Left lung (tissue), 10 donors: ENCODE measurements around the gene HORMAD2. TPM values are rescaled to one million over a fixed set of nuclear protein-coding genes. Genes with fewer than 3 reads are reported as not detected.
"Not testable (repeated sequence)": the region's sequence is repeated elsewhere in the genome, so short reads cannot be mapped to it uniquely, and the experiment has no call there.

Experiments
- ATAC-seq: fragments of 200-7000 bp; cut with Tn5 transposase; one replicate; pipeline ENCODE4 v1.9.1; 2020; ENCODE audit warnings: moderate library complexity
- DNase-seq, 4 donors: peaks; one replicate each; pipeline ENCODE4 v3.0.0-alpha.2; 2013 to 2020
- H3K27ac ChIP-seq, 2 donors: fragments of 200-600 bp; sonication (generic) in 1 of 2; one replicate each; pipeline versions ENCODE4 v1.5.0 to v1.8.0; 2020 to 2021
- H3K27me3 ChIP-seq, 2 donors: fragments of 200-600 bp; sonication (generic) in 1 of 2; one replicate each; pipeline versions ENCODE4 v1.5.0 to v1.8.0; 2020 to 2021
- H3K36me3 ChIP-seq, 2 donors: fragments of 200-600 bp; sonication (generic) in 1 of 2; one replicate each; pipeline versions ENCODE4 v1.5.0 to v1.8.0; 2020 to 2021
- H3K4me1 ChIP-seq, 2 donors: fragments of 200-600 bp; one replicate each; pipeline ENCODE4 v1.8.0; 2021
- H3K4me3 ChIP-seq, 2 donors: fragments of 200-600 bp; sonication (generic) in 1 of 2; one replicate each; pipeline versions ENCODE4 v1.5.0 to v1.8.0; 2020 to 2021; ENCODE audit warnings: mild to moderate bottlenecking in 1 of 2
- H3K9me3 ChIP-seq, 2 donors: fragments of 200-600 bp; sonication (generic) in 1 of 2; one replicate each; pipeline versions ENCODE4 v1.5.0 to v1.8.0; 2020 to 2021
- CTCF ChIP-seq, 2 donors: fragments of 200-600 bp; sonication (generic) in 1 of 2; IDR thresholded peaks; one replicate each; pipeline versions ENCODE4 v1.5.0 to v1.8.0; 2021; ENCODE audit warnings: antibody characterized with exemption in 2 of 2
- intact Hi-C, 2 donors: fragments of 100-400 bp; cut with DNase I; formaldehyde crosslinking; loops; one replicate each; pipeline versions ENCODE4 v1.11.2 to v1.14.2; 2022
- polyA plus RNA-seq, 6 donors: library from polyadenylated mRNA; unstranded; fragments of 120-200 nt; gene quantifications; one replicate each; pipeline ENCODE4 v1.2.1, GENCODE V29; 2013; ENCODE audit not compliant: insufficient read length in 6 of 6
- total RNA-seq, 2 donors: library from RNA; stranded (reverse); fragmentation: NEBNext Ultra II Directional; extraction: Animal tissue kit (Norgen Biotek cat#: 25700); gene quantifications; one replicate each; pipeline ENCODE4 v1.2.1, GENCODE V29; 2021
- donor health status: DM: no; HTN: yes; CAD: no.
- donor health status: DM: no; HTN: no; CAD: no.

HORMAD2 gene
- total and polyA plus RNA-seq, 8 donors: 0.13 to 0.74 (median 0.20) TPM; not detected in 2

DNA sequence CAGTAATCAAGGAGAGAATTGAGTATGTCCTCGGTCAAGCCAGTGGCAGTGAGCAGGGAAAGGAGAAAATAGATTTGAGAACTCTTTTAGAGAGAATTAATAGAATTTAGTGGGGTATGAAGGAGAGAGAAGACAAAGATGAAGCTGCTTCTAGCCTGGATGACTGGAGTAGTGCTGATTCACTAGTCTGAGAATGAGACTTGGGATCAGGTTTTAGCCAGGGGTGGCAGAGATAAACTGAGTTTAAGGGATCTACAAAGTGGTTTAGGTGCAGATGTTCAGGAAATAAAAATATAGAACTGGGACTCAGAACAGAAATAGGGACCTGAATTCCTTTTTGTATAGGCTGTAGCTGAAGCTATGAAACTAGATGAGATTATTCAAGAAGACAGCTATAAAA lies 17.6 kb downstream of the HORMAD2 start:
- H3K4me3 ChIP-seq: no peak overlapping the region
- H3K36me3 ChIP-seq: no peaks in the 10 kb centered on the region
- ATAC-seq: no peak
- no peak for DNase-seq
- no peaks in the 10 kb centered on the region for H3K27me3 ChIP-seq
- H3K4me1 ChIP-seq: no peaks in the 10 kb centered on the region
- intact Hi-C loops: no loop called here
- TF ChIP-seq CTCF (IDR thresholded peaks at IDR 0.05): no peak
- no peak overlapping the region for H3K27ac ChIP-seq
- no peaks in the 10 kb centered on the region for H3K9me3 ChIP-seq

GRCh38 chr22:30100770-30101169 lies 20.5 kb downstream of the HORMAD2 start:
- H3K27me3 ChIP-seq, H3K4me3 ChIP-seq, H3K9me3 ChIP-seq, ATAC-seq, intact Hi-C loops, H3K27ac ChIP-seq, DNase-seq, H3K36me3 ChIP-seq, H3K4me1 ChIP-seq: not testable (repeated sequence)

DNA sequence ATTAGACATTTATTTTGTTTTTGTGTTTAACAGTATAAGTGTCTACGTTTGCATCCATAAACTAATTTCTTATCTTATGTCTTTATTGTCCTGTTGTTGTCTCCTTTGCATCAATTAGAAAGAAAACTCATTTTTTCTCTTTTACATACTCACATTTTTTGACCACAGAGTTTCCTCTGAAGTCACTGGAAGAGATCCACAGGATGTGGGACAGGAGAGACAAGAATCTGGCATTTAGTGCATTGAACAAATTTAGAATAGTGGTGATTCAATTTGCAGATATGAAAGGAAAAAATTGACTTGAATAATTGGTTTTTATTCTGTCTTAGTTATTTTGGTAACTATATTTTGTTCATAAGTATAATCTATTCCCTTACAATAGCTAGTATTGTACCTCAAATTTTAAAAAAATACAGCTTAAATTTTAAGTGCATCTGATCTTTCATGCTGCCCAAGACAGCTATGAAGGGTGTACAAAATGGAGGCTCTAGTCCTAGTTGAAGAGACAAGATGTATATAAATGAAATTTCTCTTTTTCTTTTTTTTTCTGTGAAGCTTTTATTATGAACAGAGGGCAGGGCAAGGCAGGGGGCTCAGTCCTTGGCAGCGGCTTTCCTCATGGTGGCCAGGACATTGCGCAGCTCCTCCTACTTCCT lies 24.4 kb downstream of the HORMAD2 start:
- intact Hi-C loops: no loop called here
- H3K4me3 ChIP-seq: no peak overlapping the region
- no peaks in the 10 kb centered on the region for H3K36me3 ChIP-seq
- TF ChIP-seq CTCF (IDR thresholded peaks at IDR 0.05): no peak
- H3K9me3 ChIP-seq: no peaks in the 10 kb centered on the region
- H3K27me3 ChIP-seq: no peaks in the 10 kb centered on the region
- no peaks in the 10 kb centered on the region for H3K4me1 ChIP-seq
- no peak for ATAC-seq
- DNase-seq: no peak
- no peak overlapping the region for H3K27ac ChIP-seq

GRCh38 chr22:30105483-30105882 lies 25.2 kb downstream of the HORMAD2 start:
- H3K27me3 ChIP-seq: no peaks in the 10 kb centered on the region
- intact Hi-C loops: no loop called here
- no peaks in the 10 kb centered on the region for H3K36me3 ChIP-seq
- DNase-seq (no peak), ATAC-seq (no peak)
- H3K9me3 ChIP-seq: no peaks in the 10 kb centered on the region
- no peak overlapping the region for H3K27ac ChIP-seq
- TF ChIP-seq CTCF (IDR thresholded peaks at IDR 0.05): no peak
- no peaks in the 10 kb centered on the region for H3K4me1 ChIP-seq
- no peak overlapping the region for H3K4me3 ChIP-seq

- no peaks in the 10 kb centered on the region for H3K27me3 ChIP-seq
- no peak overlapping the region for H3K27ac ChIP-seq
- H3K9me3 ChIP-seq: no peaks in the 10 kb centered on the region
- no peak for DNase-seq
- intact Hi-C loops: no loop called here
- no peaks in the 10 kb centered on the region for H3K4me1 ChIP-seq
- ATAC-seq: no peak
- no peaks in the 10 kb centered on the region for H3K36me3 ChIP-seq
- TF ChIP-seq CTCF (IDR thresholded peaks at IDR 0.05): no peak
- H3K4me3 ChIP-seq: no peak overlapping the region
These were observed 33.2 kb downstream of the HORMAD2 start for GRCh38 chr22:30113494-30113893.

- ATAC-seq (no peak), DNase-seq (no peak)
- no peaks in the 10 kb centered on the region for H3K4me1 ChIP-seq
- no peak for TF ChIP-seq CTCF (IDR thresholded peaks at IDR 0.05)
- no peak overlapping the region for H3K27ac ChIP-seq
- intact Hi-C loops: no loop called here
- H3K9me3 ChIP-seq: no peaks in the 10 kb centered on the region
- no peak overlapping the region for H3K4me3 ChIP-seq
- no peaks in the 10 kb centered on the region for H3K36me3 ChIP-seq
- no peaks in the 10 kb centered on the region for H3K27me3 ChIP-seq
These were observed 34.1 kb downstream of the HORMAD2 start for GRCh38 chr22:30114361-30114760.
